LoVo (cell line): ENCODE results near the gene CHRNA3.
A peak's percentile ranks its signal among the peaks of the same experiment; 100 is the strongest.

ENCODE experiments used
- DNase-seq: peaks from one replicate; pipeline ENCODE4 v3.0.0-alpha.2; 2016; ENCODE audit warnings: low spot score

The CHRNA3 gene

DNA sequence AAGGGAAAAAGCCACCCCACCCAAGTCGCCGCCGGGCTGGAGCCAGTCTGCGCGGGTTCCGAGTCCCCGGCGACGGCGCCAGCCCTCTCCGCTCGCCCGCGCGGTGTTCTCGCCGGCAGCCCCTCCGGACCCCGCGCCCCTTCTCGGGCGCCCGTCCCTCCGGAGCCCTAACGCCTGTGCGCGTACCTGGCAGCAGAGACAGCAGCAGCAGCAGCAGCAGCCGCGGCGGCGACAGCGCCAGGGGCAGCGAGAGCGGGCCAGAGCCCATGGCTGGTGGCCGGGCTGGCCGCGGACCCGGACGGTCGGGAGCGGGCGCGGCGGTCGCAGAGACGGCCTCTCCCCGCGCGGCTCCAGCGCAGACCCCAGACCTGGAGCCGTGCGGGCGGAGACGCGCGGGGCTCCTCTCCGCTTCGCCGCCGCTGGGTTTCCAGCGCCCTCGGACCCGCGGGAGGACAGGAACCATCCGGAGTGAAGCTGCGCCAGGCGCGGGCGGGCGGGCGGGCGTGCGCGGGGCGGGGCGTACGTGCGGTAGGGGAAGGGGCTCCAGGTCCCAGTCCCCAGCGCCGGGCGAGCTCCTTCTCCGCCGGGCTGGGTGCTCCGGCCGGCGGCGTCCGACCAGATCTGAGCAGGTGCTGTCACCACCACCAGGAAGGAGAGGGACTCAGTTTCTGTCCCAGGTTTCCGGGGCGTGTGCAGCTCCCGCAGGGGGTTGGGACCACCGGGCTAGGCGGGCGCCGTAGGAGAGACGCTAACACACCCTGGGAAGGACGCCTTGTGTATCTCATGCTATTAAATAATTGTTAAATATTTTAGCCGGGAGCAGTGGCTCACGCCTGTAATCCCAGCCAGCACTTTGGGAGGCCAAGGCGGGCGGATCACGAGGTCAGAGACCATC is at the start of gene CHRNA3:
CHRNA3 (minus strand) TSS at position 470 of the 895 bp plus-strand sequence; CDS start at position 268, 202 bp downstream.
- DNase-seq = no peak

GRCh38 chr15:78668987-78669386 is 48.2 kb upstream of the CHRNA3 start:
- DNase-seq = no peak

DNA sequence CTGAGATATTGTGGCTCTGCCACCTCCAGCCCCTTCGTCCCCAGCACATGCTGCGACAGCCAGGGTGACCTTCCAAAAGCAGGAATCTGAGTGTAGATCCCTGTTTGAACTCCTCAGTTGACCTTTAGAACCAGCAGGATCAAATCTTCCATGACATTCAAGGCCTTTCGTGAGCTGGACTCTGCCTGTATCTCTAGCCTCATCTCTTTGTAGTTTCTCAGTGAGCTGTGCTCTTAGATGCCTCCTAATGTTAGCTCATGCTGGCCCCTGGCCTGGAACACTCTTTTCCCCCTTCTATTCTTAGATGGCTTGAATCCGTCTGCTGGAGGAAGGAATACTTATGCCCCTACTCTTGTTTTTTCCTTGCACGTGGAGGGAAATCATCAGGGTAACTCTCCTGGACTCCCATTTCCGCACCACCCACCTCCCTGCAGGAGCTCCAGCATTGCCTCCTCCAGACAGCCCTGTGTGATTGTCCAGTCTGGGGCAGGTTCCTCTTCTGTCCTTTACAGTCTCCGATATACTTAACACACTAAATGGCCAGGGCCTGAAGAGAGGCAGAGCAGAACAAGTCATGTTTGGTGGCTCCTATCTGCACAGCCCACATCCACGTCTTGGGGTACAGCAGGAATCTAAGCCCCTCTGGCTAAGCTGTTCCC is 46.9 kb upstream of the CHRNA3 start:
- DNase-seq = no peak

DNA sequence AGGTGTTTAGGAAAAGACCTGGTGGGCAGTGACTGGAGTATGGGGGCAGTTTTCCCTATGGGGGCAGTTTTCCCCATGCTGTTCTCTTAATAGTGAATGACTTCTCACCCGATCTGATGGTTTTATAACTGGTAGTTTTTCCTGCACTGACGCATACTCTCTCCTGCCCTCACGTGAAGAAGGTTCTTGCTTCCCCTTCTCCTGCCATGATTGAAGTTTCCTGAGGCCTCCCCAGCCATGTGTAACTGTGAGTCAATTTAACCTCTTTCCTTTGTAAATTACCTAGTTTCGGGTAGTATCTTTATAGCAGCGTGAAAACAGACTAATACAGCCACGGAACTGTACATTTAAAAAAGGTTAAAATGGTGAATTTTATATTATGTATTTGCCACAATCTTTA is 45.2 kb upstream of the CHRNA3 start:
- DNase-seq = no peak

- DNase-seq = no peak
Observed at GRCh38 chr15:78663703-78664102, 42.9 kb upstream of the CHRNA3 start.

- no peak for DNase-seq
Observed at GRCh38 chr15:78662028-78662427, 41.2 kb upstream of the CHRNA3 start.

GRCh38 chr15:78661001-78661400 is 40.2 kb upstream of the CHRNA3 start:
- DNase-seq = no peak

DNA sequence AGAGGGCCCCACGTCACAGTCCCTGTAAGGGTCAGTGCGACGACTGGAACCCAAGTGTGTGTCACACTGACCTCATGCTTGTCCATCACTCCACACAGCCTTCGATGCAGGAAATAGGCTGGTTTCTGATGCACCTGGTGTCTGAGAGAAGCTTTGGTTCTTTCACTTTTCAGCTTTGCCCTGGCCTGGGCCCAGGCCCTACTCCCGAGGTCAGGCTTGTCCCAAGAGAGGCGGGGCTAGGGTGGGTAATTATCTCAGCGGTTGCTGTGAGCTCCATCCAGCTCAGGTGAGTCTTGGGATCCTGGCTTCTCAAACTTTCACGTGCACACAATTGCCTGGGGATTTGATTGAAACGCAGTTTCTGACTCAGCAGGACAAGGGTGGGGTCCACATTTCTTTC is 39.8 kb upstream of the CHRNA3 start:
- no peak for DNase-seq

GRCh38 chr15:78658823-78659222 is 38.0 kb upstream of the CHRNA3 start:
- DNase-seq = no peak

GRCh38 chr15:78654272-78654671 is 33.5 kb upstream of the CHRNA3 start:
- DNase-seq = no peak

- no peak for DNase-seq
Observed at GRCh38 chr15:78651930-78652615, 31.3 kb upstream of the CHRNA3 start.

- no peak for DNase-seq
Observed at GRCh38 chr15:78651007-78651406, 30.2 kb upstream of the CHRNA3 start.

GRCh38 chr15:78650022-78650421 is 29.2 kb upstream of the CHRNA3 start:
- no peak for DNase-seq

DNA sequence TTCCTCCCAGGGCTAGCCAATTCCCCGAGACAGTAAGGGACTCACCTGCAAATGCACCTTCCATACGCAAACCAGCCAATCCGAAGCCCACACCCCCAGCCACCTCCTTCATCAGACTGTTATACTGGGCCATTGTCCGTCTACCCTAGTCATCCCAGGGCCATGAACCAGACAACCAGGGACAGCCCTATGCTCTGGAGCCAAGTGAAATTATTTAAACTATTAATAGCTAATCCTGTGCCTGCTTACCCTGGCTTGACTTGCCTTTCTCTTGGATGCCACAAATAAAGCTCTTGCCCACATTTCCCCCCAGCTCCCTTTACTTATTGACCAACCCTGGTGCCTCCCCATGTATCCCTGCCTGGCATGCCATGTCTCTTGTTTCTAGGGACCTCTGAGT is 24.2 kb upstream of the CHRNA3 start:
- DNase-seq = no peak

GRCh38 chr15:78642331-78642730 is 21.5 kb upstream of the CHRNA3 start:
- DNase-seq = no peak

DNA sequence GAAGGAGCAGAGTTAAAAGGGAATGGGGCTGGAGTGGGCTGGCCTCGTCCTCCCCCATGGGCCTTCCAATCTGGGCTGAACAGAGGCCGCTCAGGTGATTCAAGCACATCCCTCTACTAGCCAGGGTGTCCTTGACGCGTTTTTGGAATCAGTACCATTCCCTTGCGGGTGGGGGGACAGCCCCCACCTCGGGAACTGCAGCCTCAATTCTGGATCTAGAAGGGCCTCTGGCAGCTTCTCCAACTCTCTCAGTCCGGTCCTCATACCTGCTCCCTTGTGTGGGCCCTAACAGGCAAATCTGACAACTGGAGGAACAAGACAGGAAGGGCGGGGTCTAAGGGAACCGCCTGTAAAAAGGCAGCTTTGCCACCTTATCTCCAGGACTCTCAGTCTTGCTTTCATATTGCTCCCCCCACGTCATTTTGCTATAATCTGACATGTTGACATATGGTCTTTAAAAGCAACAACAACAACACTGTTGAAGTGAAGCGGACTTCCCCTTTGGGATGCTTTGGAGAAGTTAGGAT is 21.0 kb upstream of the CHRNA3 start:
- DNase-seq = no peak

- DNase-seq = peak; percentile 5
Observed at GRCh38 chr15:78641102-78641748, 20.4 kb upstream of the CHRNA3 start, which contains the start of gene CHRNB4. Gene CHRNB4, minus strand, starts transcription at chr15:78641210. Its CDS starts 77 bp downstream, at chr15:78641133.

DNA sequence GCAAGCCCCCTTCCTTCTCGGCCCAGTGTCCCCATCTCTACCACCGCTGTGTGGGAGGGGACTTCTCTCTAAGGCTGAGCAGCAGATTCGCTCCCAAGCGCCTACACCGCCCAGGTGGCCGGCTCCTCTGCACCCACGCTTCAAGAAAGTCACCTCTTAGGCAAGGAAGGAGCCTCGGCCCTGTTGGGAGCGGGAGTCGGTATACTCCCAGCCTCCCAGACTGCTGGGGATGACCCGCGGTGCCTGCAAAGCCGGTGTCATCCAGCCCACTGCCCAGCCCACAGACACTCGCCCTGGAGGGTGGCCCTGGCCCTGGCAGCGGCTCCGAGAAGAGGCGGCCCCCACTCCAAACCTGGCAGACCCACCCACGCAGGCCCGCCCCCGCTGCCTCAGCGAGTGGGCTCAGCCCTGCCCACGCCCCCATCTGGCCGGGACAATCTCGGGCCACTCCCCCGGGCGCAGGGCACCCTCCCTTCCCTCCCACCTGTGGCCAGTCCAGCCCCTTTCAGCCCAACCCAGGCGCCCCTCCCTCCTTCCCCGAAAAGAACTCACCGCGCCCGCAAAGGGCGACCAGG is 19.8 kb upstream of the CHRNA3 start:
- peak; percentile 35 for DNase-seq

- DNase-seq = peak; percentile 52
Observed at GRCh38 chr15:78638658-78639314, 18.0 kb upstream of the CHRNA3 start.

- no peak for DNase-seq
Observed at GRCh38 chr15:78637776-78638435, 17.1 kb upstream of the CHRNA3 start.
